ENCODE measurements around the gene TMX2.

Gene TMX2

DNA sequence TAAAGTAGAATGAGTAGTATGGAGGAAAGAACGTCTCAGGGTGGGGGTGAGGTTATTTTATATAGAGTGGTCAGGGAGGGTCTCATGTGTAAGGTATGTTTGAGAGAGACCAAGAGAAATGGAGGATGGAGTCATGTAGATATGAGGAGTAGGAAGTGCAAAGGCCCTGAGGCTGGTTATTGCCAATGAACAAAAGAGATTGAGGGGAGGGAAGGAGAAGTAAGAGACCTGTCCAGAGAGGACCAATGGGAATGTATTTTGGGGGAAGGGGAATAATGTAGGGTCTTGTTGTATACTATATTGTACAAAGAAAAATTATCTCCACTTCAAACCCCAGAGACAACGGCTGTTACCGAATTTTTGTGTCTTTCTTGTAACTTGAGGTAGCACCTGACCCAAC is 59.0 kb downstream of the TMX2 start:
- no peak for DNase-seq

DNA sequence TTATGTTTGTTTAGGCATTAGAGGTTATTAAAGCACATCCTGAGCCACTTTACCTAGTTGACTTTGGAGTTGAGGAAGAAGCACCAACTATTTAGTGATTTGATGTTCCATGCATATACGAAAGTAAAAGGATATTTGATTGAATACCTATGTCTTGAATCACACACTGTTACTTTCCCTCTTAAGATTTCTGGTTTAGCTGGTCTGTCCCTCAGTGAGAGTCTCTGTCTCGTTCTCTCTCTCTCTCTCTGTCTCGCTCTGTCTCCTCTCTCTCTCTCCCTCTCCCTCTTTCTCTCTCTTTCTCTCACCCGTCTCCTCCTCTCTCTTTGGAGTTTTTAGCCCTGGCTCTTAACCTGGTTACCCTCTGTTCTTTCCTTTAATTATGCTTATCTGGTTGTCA is 60.2 kb downstream of the TMX2 start:
- no peak for DNase-seq

DNA sequence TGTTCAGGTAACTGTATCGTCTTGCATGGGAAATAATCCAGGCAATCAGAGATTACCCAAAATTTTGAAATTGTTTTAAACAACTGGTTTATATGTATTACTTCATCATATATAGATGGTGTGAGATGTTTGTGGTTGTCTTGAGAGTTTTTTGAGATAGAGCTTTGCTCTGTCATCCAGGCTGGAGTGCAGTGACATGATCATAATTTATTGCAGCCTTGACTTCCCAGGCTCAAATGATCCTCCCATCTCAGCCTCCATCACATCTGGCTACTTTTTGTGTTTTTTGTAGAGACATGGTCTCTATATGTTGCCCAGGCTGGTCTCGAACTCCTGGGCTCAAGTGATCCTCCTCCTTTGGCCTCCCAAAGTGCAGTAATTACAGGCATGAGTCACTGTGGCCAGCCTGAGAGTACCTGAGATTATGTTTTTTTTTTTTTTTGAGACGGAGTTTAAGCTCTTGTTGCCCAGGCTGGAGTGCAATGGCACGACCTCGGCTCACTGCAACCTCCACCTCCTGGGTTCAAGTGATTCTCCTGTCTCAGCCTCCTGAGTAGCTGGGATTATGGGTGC is 60.7 kb downstream of the TMX2 start:
- DNase-seq: no peak

DNA sequence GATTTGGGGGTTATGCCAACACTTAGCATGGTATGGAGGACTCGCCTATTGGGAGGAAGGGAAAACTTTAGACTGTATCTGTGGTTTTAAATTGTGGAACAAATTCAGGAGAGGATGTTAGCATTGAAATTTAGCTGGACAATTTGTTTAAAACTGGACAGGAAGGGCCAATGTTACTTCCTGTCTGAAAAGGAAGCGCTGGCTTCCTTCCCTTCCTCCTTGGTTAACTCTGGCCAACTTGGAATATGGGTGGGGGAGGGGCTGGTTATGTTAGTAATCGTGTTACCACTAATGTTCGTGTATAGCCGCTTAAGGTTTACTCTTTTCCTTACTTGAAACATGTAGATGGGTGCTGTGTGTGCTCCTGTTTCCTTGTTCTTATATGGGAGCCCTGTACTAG is 63.1 kb downstream of the TMX2 start:
- DNase-seq: no peak

DNA sequence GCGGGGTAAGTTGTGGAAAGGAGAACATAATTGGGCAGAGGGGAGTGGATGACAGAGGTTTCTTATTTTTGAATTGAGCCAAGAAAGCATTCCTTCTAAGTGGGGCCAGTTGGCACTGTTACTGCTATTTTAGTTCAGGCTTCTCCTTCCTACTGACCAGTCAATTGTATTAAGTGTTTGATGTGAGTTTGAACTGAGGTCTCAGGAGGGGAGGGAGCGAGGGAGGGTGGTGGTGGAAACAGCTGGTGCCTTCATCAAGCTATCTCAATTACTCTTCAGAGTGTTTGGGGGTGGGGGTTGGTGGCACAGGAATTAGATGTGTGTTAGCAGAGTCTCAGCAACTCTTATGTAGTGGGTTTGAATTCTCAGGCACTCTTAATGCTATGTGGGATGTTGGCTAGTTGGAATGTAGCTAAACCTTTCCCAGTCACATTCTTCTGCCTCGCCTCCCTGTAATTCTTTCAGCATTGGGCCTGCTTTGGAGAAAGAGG is 63.7 kb downstream of the TMX2 start:
- DNase-seq: no peak

DNA sequence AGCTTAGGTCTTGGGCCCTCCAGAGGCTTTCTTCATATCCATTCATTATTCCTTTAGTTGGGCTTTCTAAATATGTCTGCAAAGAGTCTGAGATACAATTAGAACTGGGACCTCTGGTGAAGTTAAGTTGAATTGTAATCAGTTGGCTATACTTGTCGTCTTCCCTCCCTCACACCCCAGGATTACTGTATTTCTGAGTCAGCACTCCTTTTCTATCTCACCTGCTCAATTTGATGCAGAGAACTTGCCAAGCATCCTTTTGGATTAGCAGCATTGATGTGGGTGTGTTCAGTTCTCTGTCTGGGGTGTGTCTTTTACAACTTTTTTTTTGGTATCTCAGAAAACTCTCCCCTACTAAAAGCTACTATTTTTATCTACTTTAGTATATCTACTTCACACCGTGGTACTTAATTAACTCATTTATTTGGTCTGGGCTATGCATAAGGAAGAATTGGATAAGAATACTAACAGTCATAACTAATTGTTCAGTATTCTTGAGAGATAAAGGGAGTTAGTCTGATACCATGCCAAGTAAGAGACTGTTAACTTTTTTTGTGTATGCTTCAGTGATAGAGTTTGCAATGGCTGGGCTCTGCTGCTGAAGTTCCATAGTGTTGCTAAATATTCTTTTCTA is 64.3 kb downstream of the TMX2 start:
- DNase-seq: no peak

DNA sequence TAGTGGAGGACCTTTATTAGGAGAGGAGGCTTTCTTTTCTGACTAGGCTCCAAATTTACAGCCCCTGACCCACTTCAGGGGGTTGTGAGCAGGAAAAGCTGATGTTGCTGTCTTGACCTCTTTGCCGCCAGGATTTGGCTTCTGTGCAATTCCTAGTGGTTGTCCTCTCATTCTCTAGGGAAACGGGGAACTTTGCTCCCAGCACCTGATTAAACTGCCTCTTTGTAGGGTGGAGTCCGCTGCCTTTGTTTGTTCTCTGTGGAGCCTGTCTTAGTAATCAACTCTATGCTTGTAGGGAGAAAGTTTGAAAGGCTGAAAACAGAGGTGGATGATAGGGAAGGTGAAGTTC is 65.5 kb downstream of the TMX2 start:
- no peak for DNase-seq

DNA sequence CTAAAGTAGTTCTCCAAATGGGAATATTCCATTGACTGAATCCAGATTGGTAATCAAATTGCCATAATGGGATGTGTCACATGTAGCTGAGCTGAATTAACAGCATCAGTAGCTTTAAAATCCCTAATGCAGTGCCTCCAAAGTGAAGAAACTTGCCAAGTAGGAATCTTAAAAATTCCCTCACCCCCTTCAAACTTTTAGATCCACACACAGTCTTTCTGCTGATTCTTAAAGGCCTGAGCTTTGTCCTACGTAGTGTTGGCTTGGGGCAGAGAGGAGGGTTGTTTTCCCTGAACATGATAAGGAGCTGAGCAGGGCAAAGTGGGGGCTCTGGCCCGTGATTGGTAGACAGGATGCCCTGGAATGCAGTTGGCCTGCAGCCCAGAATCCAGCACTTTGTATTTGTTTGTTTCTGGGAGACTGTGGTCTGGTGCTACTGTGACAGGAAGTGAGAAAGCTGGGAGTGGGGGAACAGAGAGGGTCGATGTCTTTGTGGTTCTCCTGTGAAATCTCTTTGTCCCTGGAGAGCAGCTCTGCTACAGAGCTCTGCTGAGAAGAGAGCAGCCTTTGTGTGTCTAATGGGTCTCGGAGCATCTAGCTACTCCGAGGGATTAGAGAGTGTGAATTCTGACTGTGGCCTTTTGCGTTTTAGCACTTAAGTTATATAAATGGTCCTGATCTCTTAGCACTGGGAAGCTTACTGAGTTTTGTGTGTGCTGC is 66.1 kb downstream of the TMX2 start:
- DNase-seq: peak; percentile 25

DNA sequence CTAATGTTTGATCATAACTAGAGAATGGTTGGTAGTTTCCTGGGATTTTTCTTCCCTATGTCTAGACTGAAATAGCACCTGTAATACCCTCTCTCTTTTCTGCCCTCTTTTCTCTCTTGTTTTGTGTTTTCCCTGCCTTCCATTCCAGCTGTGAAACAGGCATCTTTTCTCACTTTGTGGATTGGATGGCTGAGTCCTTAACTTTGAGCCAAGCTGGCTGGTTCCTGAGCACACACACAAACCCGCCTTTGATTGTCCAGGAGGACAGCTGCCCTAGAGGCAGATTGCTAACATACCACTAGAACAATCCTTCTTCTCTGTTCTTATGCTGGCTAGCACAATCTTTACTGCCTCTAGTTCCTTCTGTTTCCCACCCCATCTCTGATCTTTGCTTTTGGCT is 66.9 kb downstream of the TMX2 start:
- DNase-seq: no peak

DNA sequence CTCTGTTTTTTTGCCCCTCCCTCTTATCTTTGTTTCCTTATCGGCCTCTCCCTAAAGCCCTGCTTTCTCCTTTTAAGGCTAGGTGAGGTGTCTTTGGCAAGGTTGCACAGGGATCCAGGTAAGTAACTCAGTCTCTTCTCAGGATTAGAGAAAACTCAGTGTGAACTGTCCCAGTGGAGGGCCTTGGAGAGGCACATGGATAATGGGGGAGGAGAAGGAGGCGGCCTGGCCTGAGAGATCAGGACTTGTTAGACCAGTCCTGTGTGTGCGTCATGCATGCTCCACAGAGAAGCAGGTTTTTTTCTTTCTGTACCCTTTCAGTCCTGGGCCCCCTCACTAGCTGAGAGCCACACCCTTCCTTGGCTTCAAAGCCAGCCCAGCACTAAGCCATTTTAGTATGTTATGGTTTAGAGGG is 69.1 kb downstream of the TMX2 start:
- no peak for DNase-seq

DNA sequence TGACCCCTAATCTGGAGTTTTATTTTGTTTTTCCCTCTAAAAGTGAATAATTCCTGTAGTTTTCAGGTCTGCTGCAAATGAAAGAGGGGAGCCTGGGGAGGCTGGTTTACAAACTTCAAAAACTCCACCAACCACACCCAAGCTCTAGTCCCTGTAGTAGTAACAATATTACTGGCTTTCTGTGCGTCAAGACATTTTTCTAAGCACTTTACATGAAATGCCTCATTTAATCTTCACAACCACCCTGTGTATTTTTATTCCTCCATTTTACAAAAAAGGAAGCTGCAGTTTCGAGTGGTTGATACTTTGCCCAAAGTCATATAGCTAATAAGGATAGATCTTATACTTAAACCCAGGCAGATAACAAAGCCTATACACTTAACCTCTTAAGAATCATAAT is 72.7 kb downstream of the TMX2 start:
- no peak for DNase-seq

DNA sequence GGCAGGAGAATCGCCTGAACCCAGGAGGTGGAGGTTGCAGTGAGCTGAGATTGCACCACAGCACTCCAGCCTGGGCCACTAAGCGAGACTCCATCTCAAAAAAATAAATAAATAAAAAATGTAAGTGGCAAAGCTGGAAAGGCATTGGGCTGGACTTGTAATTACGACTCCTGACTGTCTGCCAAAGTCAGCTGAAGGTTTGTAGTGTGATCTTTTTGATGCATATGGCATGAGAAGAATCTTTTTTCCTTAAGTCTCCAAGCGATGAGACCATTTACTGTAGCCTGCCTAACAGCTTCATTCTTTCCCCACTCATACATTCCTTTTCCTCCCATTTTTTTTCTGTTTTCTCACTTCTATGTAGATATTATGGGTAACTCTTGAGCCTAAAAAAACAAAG is 74.0 kb downstream of the TMX2 start:
- DNase-seq: no peak

DNA sequence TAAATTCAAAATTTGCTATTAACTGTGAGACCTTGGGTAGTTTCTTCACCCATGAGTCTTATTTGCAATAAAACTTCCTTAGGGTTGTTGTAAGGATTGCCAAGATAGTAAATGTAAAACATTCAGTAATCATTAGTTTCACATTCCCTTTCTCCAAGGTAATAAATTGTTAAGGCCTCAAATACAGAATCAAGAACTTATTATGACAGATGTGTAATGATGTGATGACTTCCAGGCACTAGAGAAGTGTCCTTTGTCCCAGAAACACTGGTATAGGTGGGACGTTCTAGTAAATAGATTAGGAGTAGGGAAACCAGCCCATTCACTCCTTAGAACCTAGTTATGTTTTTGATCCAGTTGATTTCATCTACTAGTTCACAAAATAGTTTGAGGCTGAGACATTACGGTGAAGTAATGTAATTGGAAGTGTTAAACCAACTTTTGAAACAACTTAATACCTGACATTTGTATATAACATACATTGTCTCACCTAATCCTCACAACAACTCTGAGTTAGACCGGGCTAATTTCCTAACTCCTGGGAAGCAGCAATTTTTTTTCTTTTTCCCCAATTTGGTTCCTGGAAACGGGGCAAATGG is 74.7 kb downstream of the TMX2 start:
- no peak for DNase-seq

DNA sequence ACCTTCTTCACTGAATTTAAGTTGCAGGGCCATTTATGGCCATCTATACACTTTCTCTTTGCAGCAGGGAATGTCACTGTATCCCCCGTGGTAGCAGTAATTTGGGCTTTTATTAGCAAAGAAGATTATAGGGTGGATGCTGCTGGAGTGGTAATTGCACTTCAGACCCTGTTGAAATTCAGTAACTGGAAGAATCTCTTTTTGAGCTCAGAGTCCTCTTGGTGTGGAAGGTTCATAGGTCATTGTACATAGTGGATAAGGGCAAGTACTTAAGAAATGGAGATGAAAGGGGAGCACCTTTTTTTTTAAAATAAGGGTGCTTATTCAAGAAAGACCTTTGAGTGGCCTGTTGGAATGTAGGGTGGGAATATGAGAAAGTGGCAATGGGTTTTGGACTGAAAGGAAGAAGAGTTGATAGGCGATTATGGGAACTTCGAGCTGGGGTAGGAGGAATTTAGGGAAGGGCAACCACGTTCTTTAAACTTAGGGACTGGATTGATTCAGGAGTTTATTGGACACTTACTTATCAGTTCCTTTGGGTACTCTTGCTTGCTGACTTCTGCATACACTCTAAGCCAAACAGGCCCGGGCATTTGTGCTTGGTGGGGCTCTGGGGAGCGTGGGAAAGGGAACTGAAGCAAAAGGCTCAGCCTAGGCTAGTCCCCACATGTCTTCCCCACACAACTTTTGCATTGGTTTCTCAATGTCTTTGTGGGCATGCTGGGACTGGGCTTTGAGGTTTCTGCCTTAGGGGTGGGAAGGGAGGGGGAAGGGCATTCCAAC is 75.7 kb downstream of the TMX2 start:
- DNase-seq: no peak

DNA sequence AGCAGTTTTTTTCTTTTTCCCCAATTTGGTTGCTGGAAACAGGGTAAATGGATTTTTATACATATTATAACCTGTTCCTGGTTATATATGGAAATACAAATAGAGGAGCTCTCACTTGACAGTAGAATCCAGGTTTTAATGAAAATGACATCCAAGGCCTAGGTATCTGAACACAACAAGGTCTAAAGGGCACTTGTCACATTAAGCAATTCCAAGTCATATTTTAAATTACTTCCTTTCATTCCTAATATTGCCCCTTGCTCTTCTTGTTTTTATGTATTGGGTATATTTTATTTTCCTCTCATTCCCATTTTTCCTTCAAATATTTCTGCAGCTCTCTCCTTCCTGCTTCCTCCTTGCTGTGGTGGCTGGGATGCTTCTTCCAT is 76.3 kb downstream of the TMX2 start:
- no peak for DNase-seq

Measured in DMS 273 treated with DMSO at 0.1 percent for 48 hours (cell line).